Measurements from ENCODE around the gene MCF2L. TPM values are rescaled to one million over a fixed set of nuclear protein-coding genes. Genes with fewer than 3 reads are reported as not detected.
"Not testable (repeated sequence)": the region's sequence is repeated elsewhere in the genome, so short reads cannot be mapped to it uniquely, and the experiment has no call there.

Gene MCF2L
- total RNA-seq, 2 experiments from 2014 or later = 6.5 to 7.4 TPM

DNA sequence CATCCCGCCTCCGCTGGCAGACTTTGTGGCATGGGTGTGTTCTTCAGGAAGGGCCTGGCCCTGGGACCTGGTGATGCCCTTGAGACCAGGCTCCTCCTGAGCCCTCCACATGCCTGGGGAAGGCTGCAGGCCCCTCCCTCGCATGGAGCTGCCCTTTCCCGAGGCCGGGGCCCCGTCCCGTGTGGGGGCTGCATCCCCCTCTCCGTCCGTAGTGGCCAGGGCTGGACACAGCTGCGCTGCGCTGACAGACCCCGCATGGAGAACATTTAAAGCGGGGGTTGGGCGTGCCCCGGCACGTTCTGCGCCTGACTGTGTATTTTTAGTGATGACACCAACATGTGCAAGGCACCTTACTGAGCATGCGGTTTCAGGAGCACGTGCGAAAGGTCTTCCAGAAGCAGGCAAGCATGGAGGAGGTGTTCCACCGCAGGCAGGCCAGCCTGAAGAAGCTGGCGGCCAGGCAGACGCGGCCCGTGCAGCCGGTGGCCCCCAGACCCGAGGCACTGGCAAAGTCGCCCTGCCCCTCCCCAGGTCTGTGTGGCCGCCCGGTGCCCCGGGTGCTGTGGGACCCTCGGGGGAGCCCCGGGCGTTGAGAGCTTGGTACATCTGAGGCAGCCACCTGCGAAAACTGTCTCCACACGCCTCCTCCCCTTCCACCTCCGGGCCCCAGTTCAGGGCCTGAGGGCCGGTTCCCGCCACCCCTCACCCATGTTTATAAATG, 107.8 kb downstream of the MCF2L start:
- Mint-ChIP-seq H3K9me3 (no peaks in the 10 kb centered on the region), H3K4me3 (no peak overlapping the region), H3K27me3 (ENCODE audit: low read depth) (no peaks in the 10 kb centered on the region), H3K27ac (no peak overlapping the region), H3K36me3 (ENCODE audit: low read depth) (peaks cover 5% of the 10 kb centered on the region), H3K4me1 (ENCODE audit: low read depth) (no peaks in the 10 kb centered on the region)
- CTCF ChIA-PET = no interaction called here
- no peak for DNase-seq
- intact Hi-C loops (cut with micrococcal nuclease) = no loop called here

DNA sequence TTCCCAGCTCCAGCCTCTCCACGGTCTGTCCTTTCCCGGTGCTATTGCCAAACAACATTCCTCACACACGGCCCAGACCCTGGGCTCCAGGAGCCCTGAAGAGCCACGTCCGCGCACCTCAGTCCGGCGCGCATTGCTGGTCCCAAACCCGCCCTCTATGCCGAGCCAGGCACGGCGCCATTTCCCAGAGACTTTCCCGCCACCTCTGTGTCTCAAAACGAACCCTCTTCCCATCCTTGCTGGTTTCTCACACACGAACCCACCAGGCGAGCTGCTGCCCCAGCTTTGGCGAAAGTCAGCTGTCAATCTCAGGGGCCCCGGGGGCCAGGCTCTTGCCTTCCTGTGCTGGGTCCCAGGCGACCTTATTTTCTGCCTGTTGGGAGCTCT, 108.5 kb downstream of the MCF2L start:
- H3K27ac Mint-ChIP-seq = no peak overlapping the region
- peaks cover 5% of the 10 kb centered on the region for H3K36me3 Mint-ChIP-seq (ENCODE audit: low read depth)
- no peaks in the 10 kb centered on the region for H3K9me3 Mint-ChIP-seq
- intact Hi-C loops (cut with micrococcal nuclease) = no loop called here
- no peak for DNase-seq
- no peak overlapping the region for H3K4me3 Mint-ChIP-seq
- H3K4me1 Mint-ChIP-seq (ENCODE audit: low read depth) = no peaks in the 10 kb centered on the region
- no peaks in the 10 kb centered on the region for H3K27me3 Mint-ChIP-seq (ENCODE audit: low read depth)
- CTCF ChIA-PET = no interaction called here

DNA sequence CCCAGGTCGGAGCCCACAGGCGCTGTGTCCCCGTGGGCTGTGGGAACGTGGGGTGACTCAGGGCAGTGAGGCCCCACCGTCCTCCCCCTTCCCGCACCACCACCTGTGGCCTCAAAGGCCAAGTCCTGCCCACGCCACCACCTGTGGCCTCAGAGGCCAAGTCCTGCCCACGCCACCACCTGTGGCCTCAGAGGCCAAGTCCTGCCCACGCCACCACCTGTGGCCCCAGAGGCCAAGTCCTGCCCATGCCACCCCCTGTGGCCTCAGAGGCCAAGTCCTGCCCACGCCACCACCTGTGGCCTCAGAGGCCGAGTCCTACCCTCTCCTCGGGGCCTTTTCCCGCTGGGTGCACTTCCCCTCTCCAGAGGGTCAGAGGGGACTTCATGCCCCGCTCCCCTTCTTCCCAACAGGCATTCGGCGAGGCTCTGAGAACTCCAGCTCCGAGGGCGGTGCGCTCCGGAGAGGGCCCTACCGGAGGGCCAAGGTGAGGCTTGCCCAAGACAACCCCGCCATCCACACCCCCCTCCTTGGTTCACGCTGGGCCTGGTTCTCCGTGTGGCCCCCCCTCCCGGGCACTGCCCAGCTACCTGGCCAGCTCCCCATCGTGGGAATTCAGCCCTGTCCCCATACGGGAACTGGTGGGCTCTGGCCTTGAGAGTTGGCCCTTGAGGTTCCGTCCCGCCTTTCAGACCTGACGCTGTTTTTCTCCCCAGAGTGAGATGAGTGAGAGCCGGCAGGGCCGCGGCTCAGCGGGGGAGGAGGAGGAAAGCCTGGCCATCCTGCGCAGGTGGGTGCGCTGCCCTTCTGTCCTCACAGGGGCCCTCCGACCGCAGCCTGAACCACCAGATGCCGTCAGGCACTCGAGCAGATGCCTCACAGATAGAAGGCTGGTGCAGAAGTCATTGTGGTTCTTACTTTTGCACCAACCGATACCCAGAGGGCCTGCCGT, 109.2 kb downstream of the MCF2L start:
- Mint-ChIP-seq H3K27ac (no peak overlapping the region), H3K4me1 (ENCODE audit: low read depth) (no peaks in the 10 kb centered on the region), H3K4me3 (no peak overlapping the region), H3K36me3 (ENCODE audit: low read depth) (peaks cover 3% of the 10 kb centered on the region), H3K9me3 (no peaks in the 10 kb centered on the region), H3K27me3 (ENCODE audit: low read depth) (no peaks in the 10 kb centered on the region)
- CTCF ChIA-PET = no interaction called here
- DNase-seq = no peak
- intact Hi-C loops (cut with micrococcal nuclease) = no loop called here

DNA sequence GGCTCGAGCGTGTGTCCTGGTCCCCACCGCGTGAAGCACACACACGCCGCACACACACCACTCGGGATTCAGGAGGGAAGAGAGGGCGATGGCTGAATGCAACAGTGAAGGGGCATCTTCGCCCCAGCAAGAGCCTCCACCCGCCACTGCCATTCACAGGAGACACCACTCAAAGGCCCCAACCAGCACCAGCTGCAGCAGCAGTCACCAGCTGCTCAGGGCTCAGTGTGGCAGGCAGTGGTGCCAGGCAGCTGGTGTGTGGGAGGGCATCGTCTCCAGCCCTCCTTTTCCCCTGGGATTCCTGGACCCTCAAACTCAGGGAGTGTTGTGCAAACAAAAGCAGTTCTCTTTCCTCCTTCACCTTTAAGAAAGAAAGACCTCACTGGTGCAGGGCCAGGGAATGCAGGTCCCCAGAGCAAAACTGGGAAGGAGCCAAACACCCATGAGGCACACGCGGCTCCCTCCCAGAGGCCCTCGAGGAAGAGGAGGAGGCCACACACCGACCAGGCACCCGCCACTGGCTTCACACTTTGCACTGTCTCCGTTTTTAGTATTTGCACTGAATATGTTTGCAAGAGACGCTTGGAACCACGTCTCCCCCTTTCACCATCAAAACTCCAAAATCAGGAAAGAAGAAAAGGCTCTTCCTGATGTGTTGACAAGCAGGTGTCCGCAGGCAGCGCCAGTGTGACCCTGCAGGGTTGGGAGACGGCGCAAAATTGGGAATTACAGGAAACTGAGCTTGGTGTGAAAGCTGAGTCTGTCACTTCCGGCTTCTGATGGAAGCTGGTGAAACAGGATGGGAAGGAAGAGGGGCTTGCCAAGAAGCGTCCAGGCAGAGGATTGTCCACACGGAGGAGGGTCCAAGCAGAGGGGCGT, 110.1 kb downstream of the MCF2L start:
- DNase-seq = no peak
- Mint-ChIP-seq H3K4me1 (ENCODE audit: low read depth) (no peaks in the 10 kb centered on the region), H3K27me3 (ENCODE audit: low read depth) (no peaks in the 10 kb centered on the region), H3K36me3 (ENCODE audit: low read depth) (peaks cover 3% of the 10 kb centered on the region), H3K4me3 (no peak overlapping the region), H3K27ac (no peak overlapping the region), H3K9me3 (no peaks in the 10 kb centered on the region)
- CTCF ChIA-PET = no interaction called here
- intact Hi-C loops (cut with micrococcal nuclease) = no loop called here

DNA sequence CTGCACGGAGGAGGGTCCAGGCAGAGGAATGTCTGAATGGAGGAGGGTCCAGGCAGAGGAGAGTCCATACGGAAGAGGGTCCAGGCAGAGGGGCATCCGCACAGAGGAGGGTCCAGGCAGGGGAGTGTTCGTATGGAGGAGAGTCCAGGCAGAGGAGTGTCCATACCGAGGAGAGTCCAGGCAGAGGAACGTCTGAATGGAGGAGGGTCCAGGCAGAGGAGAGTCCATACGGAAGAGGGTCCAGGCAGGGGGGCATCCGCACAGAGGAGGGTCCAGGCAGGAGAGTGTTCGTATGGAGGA, 110.7 kb downstream of the MCF2L start:
- H3K27me3 Mint-ChIP-seq (ENCODE audit: low read depth); H3K36me3 Mint-ChIP-seq (ENCODE audit: low read depth); H3K4me3 Mint-ChIP-seq; DNase-seq; intact Hi-C loops (cut with micrococcal nuclease); H3K4me1 Mint-ChIP-seq (ENCODE audit: low read depth); H3K9me3 Mint-ChIP-seq; H3K27ac Mint-ChIP-seq: not testable (repeated sequence)
- CTCF ChIA-PET = interaction anchor here (1.3 kb wide), 1 partner anchor 11 kb away, joined by 3 read pairs; no protein-coding TSS in a partner anchor

DNA sequence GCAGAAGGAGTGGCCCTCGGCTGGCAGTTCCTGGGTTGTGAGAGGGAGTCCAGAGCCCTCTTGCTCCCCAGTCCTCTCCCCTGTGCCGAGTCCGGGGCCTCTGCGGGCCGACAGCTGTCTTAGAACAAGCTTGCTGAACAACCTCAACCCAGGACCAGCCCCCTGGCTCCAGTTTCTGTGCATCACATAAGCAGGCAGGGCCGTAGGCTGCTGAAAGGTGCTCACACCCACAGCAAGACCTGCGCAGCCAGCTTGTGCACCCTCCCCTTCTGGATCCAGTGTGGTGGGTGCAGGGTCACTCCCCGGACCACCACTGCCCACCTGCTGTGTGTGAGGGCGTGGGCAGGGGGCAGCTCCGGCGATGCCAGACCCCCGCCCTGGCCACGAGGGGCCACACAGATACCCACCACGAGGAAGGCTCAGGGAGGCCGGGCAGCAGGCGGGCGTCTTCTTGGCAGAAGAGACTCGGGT, 111.4 kb downstream of the MCF2L start:
- Mint-ChIP-seq H3K4me1 (ENCODE audit: low read depth) (no peaks in the 10 kb centered on the region), H3K27me3 (ENCODE audit: low read depth) (no peaks in the 10 kb centered on the region), H3K36me3 (ENCODE audit: low read depth) (peaks cover 3% of the 10 kb centered on the region), H3K4me3 (no peak overlapping the region), H3K27ac (no peak overlapping the region), H3K9me3 (no peaks in the 10 kb centered on the region)
- DNase-seq = no peak
- CTCF ChIA-PET = interaction anchor here (1.3 kb wide), 1 partner anchor 10 kb away, joined by 3 read pairs; no protein-coding TSS in a partner anchor
- intact Hi-C loops (cut with micrococcal nuclease) = no loop called here

DNA sequence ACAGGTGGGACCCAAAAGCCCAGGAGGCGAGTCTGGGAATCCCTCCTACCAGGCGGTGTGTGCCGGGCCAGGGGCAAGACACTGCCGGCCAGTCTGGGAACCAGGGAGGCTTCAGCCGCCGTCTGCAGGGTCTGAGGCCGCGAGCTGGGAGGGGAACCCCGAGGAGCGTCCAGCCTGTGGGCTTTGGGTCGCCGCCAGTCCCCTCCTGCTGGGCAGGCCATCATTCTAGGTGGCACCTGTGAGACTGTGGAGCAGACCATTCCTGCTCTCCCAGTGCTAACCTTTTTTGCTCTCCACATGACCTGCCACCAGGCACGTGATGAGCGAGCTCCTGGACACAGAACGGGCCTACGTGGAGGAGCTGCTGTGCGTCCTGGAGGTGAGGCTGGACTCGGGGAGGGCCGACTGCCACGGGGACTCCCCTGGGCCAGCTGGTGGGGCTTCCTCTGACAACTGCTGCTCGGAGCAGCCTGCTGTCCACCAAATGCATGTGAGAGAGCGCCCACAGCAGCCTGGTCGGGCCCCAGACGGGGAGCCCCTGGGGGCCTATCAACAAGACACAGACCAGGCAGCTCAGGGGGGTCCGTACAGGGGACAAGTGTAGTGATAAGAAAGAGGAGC, 112.0 kb downstream of the MCF2L start:
- peaks cover 3% of the 10 kb centered on the region for H3K36me3 Mint-ChIP-seq (ENCODE audit: low read depth)

DNA sequence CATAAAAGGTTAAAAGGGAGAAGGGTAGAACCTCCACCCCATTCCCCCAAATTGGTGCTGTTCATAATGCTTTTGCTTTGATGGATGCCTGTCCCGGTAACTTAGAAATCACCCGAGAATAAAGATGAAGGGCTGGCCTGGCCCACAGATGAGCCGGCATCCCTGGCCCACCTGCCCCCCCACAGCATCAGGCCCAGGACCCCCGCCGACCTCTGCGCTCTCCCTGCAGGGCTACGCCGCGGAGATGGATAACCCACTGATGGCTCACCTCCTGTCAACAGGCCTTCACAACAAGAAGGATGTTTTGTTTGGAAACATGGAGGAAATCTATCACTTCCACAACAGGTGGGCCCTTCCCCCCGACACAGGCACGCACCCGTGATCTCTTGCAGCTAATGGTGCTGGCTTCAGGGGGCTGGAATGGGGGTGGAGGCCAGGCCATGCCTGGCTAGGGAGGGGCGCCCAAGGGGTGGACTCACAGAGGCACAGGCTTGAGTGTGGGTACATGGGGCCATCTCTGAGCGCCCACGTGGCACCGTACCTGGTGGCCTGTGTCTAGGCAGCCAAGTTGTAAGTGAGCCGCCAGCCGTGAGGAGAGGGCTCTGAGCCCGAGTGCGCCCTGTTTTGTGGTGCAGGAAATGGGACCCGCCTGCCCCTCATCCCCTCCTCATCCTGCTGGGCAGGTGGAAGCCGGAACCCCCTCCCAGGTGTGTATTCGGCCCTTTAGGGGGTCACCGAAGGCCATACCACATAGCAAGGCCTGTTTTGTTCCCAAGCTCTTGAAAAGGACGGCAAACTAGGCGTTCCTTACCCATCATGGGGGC, 113.4 kb downstream of the MCF2L start:
- H3K36me3 Mint-ChIP-seq (ENCODE audit: low read depth) = peaks cover 2% of the 10 kb centered on the region
- no peaks in the 10 kb centered on the region for H3K4me1 Mint-ChIP-seq (ENCODE audit: low read depth)
- no peaks in the 10 kb centered on the region for H3K9me3 Mint-ChIP-seq
- intact Hi-C loops (cut with micrococcal nuclease) = no loop called here
- no peak for DNase-seq
- no peaks in the 10 kb centered on the region for H3K27me3 Mint-ChIP-seq (ENCODE audit: low read depth)
- H3K27ac Mint-ChIP-seq = no peak overlapping the region
- H3K4me3 Mint-ChIP-seq = no peak overlapping the region
- CTCF ChIA-PET = no interaction called here

More for the DNA sequence above, 112.0 kb downstream of the MCF2L start:
- no peak for DNase-seq
- CTCF ChIA-PET = interaction anchor here (1.3 kb wide), 1 partner anchor 9 kb away, joined by 3 read pairs; no protein-coding TSS in a partner anchor
- H3K27me3 Mint-ChIP-seq (ENCODE audit: low read depth) = no peaks in the 10 kb centered on the region
- intact Hi-C loops (cut with micrococcal nuclease) = no loop called here
- H3K9me3 Mint-ChIP-seq = no peaks in the 10 kb centered on the region
- no peak overlapping the region for H3K27ac Mint-ChIP-seq
- no peak overlapping the region for H3K4me3 Mint-ChIP-seq
- H3K4me1 Mint-ChIP-seq (ENCODE audit: low read depth) = no peaks in the 10 kb centered on the region

DNA sequence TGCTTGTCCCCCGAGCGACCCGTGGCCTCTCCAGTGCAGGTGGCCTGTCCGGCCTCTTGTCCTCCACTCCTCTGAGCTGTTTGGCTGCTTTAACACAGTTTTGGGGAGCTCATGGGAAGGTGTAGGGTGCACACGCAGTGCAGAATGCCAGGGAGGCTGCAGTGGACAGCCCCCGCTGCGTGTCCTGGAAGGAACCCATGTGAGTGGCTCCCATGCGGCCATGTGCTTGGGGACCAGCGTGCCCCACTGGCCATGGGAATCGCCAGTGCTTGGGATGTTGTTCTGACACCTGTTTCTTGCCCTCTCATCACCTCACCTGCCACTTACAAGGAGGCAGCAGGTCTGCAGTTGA, 114.0 kb downstream of the MCF2L start:
- intact Hi-C loops (cut with micrococcal nuclease) = no loop called here
- Mint-ChIP-seq H3K27me3 (ENCODE audit: low read depth) (no peaks in the 10 kb centered on the region), H3K27ac (no peak overlapping the region), H3K9me3 (no peaks in the 10 kb centered on the region), H3K4me3 (no peak overlapping the region), H3K36me3 (ENCODE audit: low read depth) (no peaks in the 10 kb centered on the region), H3K4me1 (ENCODE audit: low read depth) (no peaks in the 10 kb centered on the region)
- CTCF ChIA-PET = no interaction called here
- DNase-seq = no peak

DNA sequence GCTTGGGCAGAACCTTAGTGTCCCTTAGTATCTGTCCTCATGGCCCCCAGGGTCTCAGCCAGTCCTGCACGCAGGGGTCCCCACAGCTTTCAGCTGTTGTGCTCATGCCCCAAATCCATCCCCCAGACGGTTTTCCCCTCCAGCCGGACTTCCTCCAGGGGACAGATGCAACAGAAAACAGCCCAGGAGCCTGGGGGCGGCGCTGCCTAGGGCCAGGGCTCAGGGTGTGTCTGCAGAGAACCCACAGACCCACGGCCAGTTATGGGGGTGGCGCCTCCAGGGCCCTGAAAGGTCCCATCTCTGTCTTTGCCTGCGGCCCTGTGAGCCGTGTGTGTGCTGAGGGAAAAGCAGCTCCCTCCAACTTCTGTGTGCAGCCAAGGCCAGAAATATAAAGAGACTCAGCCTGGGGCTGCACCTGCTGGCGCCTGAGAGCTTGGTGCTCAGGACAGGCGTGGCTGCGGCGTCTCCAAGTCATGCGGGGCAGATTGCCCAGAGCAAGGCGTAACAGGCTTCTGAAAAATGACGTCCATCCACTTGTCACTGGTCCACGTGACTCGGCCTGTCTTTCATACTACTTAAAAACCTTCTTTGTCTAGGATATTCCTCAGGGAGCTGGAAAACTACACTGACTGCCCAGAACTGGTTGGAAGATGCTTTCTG, 114.5 kb downstream of the MCF2L start:
- no peaks in the 10 kb centered on the region for H3K27me3 Mint-ChIP-seq (ENCODE audit: low read depth)
- H3K27ac Mint-ChIP-seq = no peak overlapping the region
- no peak overlapping the region for H3K4me3 Mint-ChIP-seq
- no peak for DNase-seq
- CTCF ChIA-PET = no interaction called here
- no peaks in the 10 kb centered on the region for H3K4me1 Mint-ChIP-seq (ENCODE audit: low read depth)
- intact Hi-C loops (cut with micrococcal nuclease) = no loop called here
- H3K36me3 Mint-ChIP-seq (ENCODE audit: low read depth) = no peaks in the 10 kb centered on the region
- H3K9me3 Mint-ChIP-seq = no peaks in the 10 kb centered on the region
